Peyer's patch (tissue), 4 donors: Measurements from ENCODE around the gene HELLS. TPM values are rescaled to one million over a fixed set of nuclear protein-coding genes. Genes with fewer than 3 reads are reported as not detected.

Experiments
- DNase-seq, 3 donors: peaks; one replicate each; pipeline ENCODE4 v3.0.0-alpha.2; 2017 to 2019
- H3K27ac ChIP-seq, 4 donors: fragments of 200-600 bp; sonication (generic); one replicate each; pipeline ENCODE4 v1.5.1; 2016 to 2019
- H3K27me3 ChIP-seq, 2 donors: fragments of 200-600 bp; sonication (generic); one replicate each; pipeline ENCODE4 v1.5.1; 2019
- H3K36me3 ChIP-seq, 3 donors: fragments of 200-600 bp; sonication (generic); one replicate each; pipeline ENCODE4 v1.5.1; 2016 to 2019
- H3K4me1 ChIP-seq, 4 donors: fragments of 200-600 bp; sonication (generic); one replicate each; pipeline ENCODE4 v1.5.1; 2016 to 2019
- H3K4me3 ChIP-seq, 4 donors: fragments of 200-600 bp; sonication (generic); 1 replicate in 3 of 4; 2 replicates in 1 of 4; pipeline ENCODE4 v1.5.1; 2016 to 2019; ENCODE audit warnings: mild to moderate bottlenecking in 1 of 4
- H3K9me3 ChIP-seq, 4 donors: fragments of 200-600 bp; sonication (generic); one replicate each; pipeline ENCODE4 v1.5.1; 2016 to 2019; ENCODE audit warnings: mild to moderate bottlenecking in 1 of 4
- CTCF ChIP-seq, 6 experiments: fragments of 450-650 bp in 4 of 6; fragments of 200-600 bp in 2 of 6; sonication (generic) in 1 of 6; IDR thresholded peaks; one replicate each; pipeline ENCODE4 v1.5.1; 2017 to 2019; ENCODE audit warnings: antibody characterized with exemption in 6 of 6, mild to moderate bottlenecking in 3 of 6, moderate library complexity in 1 of 6
- POLR2A ChIP-seq, 2 donors: fragments of 450-650 bp; IDR thresholded peaks; one replicate each; pipeline ENCODE4 v1.5.1; 2017; ENCODE audit warnings: antibody characterized with exemption in 2 of 2, mild to moderate bottlenecking in 2 of 2, moderate library complexity in 2 of 2
- total RNA-seq, 4 donors: library from RNA; depleted of rRNA; stranded (reverse); fragments of >200 nt; gene quantifications; one replicate each; pipeline ENCODE4 v1.1.0, GENCODE V29; 2016

HELLS gene
- total RNA-seq, 4 donors from 2014 or later = 22.1 to 151 (median 34.0) TPM

DNA sequence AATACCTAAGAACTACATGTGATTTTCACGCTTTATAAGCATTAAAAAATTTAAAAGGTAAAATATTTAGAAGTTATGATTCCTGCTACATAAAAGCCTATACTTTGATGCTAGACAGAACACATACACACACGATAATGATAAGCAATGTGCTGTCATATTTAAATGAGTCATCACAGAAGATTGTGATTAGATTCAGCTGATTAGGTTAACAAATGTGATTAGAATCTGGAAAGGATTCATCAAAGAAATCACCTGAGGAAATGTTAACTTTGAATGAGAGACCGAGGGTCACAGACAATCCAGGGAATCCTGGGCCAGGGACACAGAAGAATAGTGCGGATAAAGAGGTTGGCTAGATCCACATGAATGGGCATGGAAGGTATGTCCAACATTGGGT, 95.9 kb downstream of the HELLS start:
- no peak overlapping the region for H3K4me3 ChIP-seq
- H3K27me3 ChIP-seq = no peaks in the 10 kb centered on the region
- peaks cover 0 to 5% (median 0%) of the 10 kb centered on the region in 4 donors for H3K9me3 ChIP-seq
- H3K4me1 ChIP-seq = no peaks in the 10 kb centered on the region
- no peak for DNase-seq
- no peak for TF ChIP-seq CTCF (IDR thresholded peaks at IDR 0.05)
- no peak for TF ChIP-seq POLR2A (IDR thresholded peaks at IDR 0.05)
- no peak overlapping the region for H3K27ac ChIP-seq
- H3K36me3 ChIP-seq = no peaks in the 10 kb centered on the region

DNA sequence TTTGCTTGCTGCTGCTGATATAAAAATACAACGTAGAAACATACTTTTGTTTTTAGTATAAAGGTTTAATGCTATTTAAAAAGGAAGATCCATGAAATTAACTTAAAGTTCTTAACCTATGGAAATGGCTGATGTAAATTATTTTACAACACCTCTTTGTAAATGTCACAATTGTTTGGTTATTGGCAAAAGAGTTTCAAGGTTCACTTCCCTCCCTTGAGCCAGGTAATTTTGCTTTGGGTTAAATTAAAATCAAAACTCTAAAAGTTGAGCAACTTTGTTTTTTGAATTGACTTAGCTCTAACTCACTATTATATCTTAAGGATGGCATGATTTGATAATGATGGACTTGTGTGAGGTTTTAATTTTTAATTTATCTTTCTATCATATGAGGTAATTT, 98.8 kb downstream of the HELLS start:
- Histone ChIP-seq H3K27ac (no peak overlapping the region), H3K4me1 (no peaks in the 10 kb centered on the region), H3K27me3 (no peaks in the 10 kb centered on the region), H3K9me3 (no peaks in the 10 kb centered on the region), H3K36me3 (no peaks in the 10 kb centered on the region), H3K4me3 (no peak overlapping the region)
- no peak for DNase-seq
- TF ChIP-seq POLR2A (IDR thresholded peaks at IDR 0.05) (no peak), CTCF (IDR thresholded peaks at IDR 0.05) (no peak)

DNA sequence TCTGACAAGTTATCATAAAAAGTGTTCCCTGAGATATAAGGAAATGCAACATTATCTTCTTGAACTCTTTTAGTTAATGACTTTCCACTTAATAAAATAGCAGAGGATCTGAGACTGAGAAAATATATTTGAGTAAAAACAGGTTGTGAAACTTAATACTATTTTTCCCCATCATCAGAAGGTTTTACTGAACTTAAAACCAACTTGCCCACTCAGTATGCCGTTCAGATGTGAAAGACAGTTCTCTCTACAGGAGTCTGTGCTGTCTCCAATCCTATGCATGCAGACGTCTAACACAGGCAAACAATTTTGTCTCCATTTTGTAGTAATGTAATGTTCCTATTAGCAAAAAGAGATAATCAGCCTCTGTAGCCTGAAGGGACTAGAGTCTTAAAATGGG, 99.7 kb downstream of the HELLS start:
- no peak for TF ChIP-seq POLR2A (IDR thresholded peaks at IDR 0.05)
- TF ChIP-seq CTCF (IDR thresholded peaks at IDR 0.05) = no peak
- DNase-seq = no peak
- Histone ChIP-seq H3K4me3 (no peak overlapping the region), H3K9me3 (no peaks in the 10 kb centered on the region), H3K27me3 (no peaks in the 10 kb centered on the region), H3K27ac (no peak overlapping the region), H3K4me1 (no peaks in the 10 kb centered on the region), H3K36me3 (no peaks in the 10 kb centered on the region)

Other genes with a start within 250 kb of the HELLS start
- gene NOC3L, start 182.8 kb upstream of the HELLS start, total RNA-seq = 10 to 100 TPM in 2 of 4 donors, 1 to 10 TPM in 2; 6.1 to 23.1 (median 9.2) TPM
- gene TBC1D12, start 143.2 kb upstream of the HELLS start, total RNA-seq = 10 to 100 TPM; 16.5 to 30.6 (median 24.5) TPM
- gene CYP2C18, start 137.9 kb downstream of the HELLS start, total RNA-seq = 100 to 1,000 TPM in 3 of 4 donors, 1 to 10 TPM in 1; 5.0 to 274 (median 187) TPM
- gene CYP2C19, start 216.9 kb downstream of the HELLS start, total RNA-seq = 100 to 1,000 TPM in 2 of 4 donors, 10 to 100 TPM in 2; 23.1 to 146 (median 111) TPM